Activated T-helper 1 cell treated with anti-CD3 and anti-CD28 coated beads, Interleukin-12 subunit alpha, Interleukin-12 subunit beta, Interleukin-2, Interleukin-4 antibody, amounts not matched to agents 30 ng/mL and 10 ng/mL and 1 ng/mL, durations not matched to agents 14 hours and 24 hours and 36 hours (primary cell): ENCODE measurements around the gene ATRAID. TPM values are rescaled to one million over a fixed set of nuclear protein-coding genes. Genes with fewer than 3 reads are reported as not detected.
"Not testable (repeated sequence)": the region's sequence is repeated elsewhere in the genome, so short reads cannot be mapped to it uniquely, and the experiment has no call there.

Source experiments
- DNase-seq: peaks from one replicate; pipeline ENCODE4 v3.0.0; 2021; ENCODE audit warnings: low spot score
- H3K27ac Mint-ChIP-seq: one replicate; pipeline ENCODE4 v1.8.0; 2021; ENCODE audit warnings: mild to moderate bottlenecking, mixed read lengths
- H3K27me3 Mint-ChIP-seq: one replicate; pipeline ENCODE4 v1.8.0; 2022; ENCODE audit warnings: mild to moderate bottlenecking, moderate library complexity, mixed read lengths; ENCODE audit not compliant: insufficient read depth
- H3K36me3 Mint-ChIP-seq: one replicate; pipeline ENCODE4 v1.8.0; 2021; ENCODE audit warnings: low read depth, mixed read lengths
- H3K4me1 Mint-ChIP-seq: one replicate; pipeline ENCODE4 v1.8.0; 2021; ENCODE audit warnings: low read depth, mixed read lengths
- H3K4me3 Mint-ChIP-seq: one replicate; pipeline ENCODE4 v1.8.0; 2021; ENCODE audit warnings: mild to moderate bottlenecking, moderate library complexity, mixed read lengths
- H3K9me3 Mint-ChIP-seq: one replicate; pipeline ENCODE4 v1.8.0; 2021; ENCODE audit warnings: mixed read lengths
- intact Hi-C: fragments of 100-400 bp; cut with micrococcal nuclease; formaldehyde crosslinking; loops from one replicate; pipeline ENCODE4 v1.15.1; 2024
- total RNA-seq: library from RNA; stranded (reverse); gene quantifications from 2 replicates; pipeline ENCODE4 v1.2.3, GENCODE V29; 2022

Gene ATRAID
- total RNA-seq, 1 donor from 2014 or later = 107 TPM

GRCh38 chr2:27179344-27180000 lies 32.4 kb upstream of the ATRAID start:
- H3K36me3 Mint-ChIP-seq = no peaks in the 10 kb centered on the region

DNA sequence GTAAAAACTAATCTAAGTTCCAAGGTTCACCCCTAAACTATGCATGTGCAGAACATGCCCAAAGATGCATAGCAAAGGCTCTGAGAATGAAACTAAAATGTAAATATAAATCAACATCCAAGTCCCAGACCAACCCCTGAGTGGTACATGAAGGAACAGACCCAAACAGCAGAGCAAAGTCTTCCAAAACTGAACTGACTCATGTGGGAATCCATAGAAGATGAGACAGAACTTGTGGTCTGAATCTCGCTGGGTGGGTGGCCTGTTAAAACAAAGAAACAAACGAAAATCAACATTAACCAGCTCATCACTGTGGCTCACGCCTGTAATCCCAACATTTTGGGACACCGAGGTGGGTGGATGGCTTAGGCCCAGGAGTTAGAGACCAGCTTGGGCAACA lies 29.5 kb upstream of the ATRAID start:
- Mint-ChIP-seq H3K36me3 (no peaks in the 10 kb centered on the region), H3K27ac (no peak overlapping the region), H3K4me3 (no peak overlapping the region), H3K27me3 (peaks cover 32% of the 10 kb centered on the region), H3K9me3 (no peaks in the 10 kb centered on the region), H3K4me1 (peaks cover 4% of the 10 kb centered on the region)
- DNase-seq = no peak
- intact Hi-C loops = no loop called here

More at GRCh38 chr2:27179344-27180000, 32.4 kb upstream of the ATRAID start:
- H3K9me3 Mint-ChIP-seq = no peaks in the 10 kb centered on the region
- intact Hi-C loops = no loop called here
- no peak for DNase-seq
- H3K27ac Mint-ChIP-seq = no peak overlapping the region
- H3K4me1 Mint-ChIP-seq = peaks cover 4% of the 10 kb centered on the region
- H3K4me3 Mint-ChIP-seq = no peak overlapping the region
- peaks cover 36% of the 10 kb centered on the region for H3K27me3 Mint-ChIP-seq

DNA sequence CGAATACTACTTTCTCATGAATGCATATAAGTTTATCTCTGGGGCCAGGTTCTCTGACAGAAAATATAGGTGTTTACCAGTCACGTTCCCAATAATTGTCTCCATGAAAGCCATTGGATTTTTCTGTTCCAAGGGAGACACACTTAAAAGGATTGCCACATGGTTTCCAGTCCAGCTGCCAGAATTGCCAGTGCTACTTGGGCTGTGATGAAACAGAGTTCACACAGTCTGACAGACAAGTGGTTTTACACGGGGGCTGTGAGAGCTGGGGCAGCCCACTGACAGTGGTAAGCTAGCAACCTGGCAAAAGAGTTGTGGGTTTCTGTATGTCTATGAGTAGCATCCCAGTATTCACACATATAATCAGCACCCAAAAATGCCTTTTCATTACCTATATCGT lies 27.7 kb upstream of the ATRAID start:
- no peak overlapping the region for H3K27ac Mint-ChIP-seq
- peaks cover 27% of the 10 kb centered on the region for H3K27me3 Mint-ChIP-seq
- DNase-seq = no peak
- H3K9me3 Mint-ChIP-seq = no peaks in the 10 kb centered on the region
- no peaks in the 10 kb centered on the region for H3K36me3 Mint-ChIP-seq
- H3K4me3 Mint-ChIP-seq = no peak overlapping the region
- intact Hi-C loops = no loop called here
- peaks cover 3% of the 10 kb centered on the region for H3K4me1 Mint-ChIP-seq

DNA sequence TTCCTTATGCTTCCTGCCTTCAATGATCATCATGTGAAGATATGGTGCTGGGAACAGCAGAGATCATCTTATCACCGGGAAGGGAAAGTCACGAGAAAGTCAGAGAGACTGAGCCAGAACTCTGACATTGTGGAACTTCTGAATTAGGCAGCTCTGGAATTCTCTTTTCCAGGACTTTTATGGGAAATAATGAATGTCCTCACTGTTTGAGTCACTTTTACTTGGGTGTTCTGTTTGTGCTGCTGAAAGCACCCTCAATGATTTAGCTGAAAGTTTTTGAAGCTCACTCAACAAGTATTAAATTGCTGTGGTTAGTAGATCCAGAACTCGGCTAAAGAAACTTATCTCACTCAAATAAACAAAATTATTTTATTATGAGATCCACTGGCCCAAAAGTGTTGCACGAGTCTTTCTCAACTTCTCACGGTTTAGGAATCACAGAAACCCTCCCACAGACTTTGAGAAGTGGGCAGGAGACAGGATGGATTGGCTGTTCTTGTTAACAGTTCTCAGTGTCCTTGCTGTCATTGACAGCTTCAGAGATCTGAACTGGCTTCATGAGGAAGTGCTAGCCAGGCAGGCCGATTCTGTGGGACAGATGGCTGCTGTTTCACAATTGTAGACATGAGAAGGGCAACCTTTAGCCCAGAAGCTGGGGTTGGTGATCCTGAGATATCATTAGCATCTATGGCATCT lies 26.4 kb upstream of the ATRAID start:
- no peak for DNase-seq
- peaks cover 21% of the 10 kb centered on the region for H3K27me3 Mint-ChIP-seq
- no peak overlapping the region for H3K27ac Mint-ChIP-seq
- no peaks in the 10 kb centered on the region for H3K4me1 Mint-ChIP-seq
- H3K9me3 Mint-ChIP-seq = no peaks in the 10 kb centered on the region
- intact Hi-C loops = no loop called here
- no peak overlapping the region for H3K4me3 Mint-ChIP-seq
- no peaks in the 10 kb centered on the region for H3K36me3 Mint-ChIP-seq

GRCh38 chr2:27186613-27187345 lies 25.1 kb upstream of the ATRAID start:
- Mint-ChIP-seq H3K9me3 (no peaks in the 10 kb centered on the region), H3K27me3 (peaks cover 14% of the 10 kb centered on the region), H3K27ac (no peak overlapping the region), H3K36me3 (no peaks in the 10 kb centered on the region), H3K4me1 (no peaks in the 10 kb centered on the region), H3K4me3 (no peak overlapping the region)
- DNase-seq = no peak
- intact Hi-C loops = no loop called here

DNA sequence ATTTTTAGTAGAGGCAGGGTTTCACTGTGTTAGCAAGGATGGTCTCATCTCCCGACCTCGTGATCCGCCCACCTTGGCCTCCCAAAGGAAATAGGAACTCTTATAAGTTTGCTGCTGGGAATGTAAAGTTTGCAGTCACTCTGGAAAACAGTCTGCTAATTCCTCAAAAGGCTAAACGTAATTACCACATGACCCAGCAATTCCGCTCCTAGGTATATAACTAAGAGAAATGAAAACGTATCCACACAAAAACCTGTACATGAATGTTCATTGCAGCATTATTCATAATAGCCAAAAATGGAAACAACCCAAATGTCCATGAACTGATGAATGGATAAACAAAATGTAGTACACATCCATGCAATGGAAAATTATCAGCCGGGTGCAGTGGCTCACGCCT lies 21.9 kb upstream of the ATRAID start:
- intact Hi-C loops = no loop called here
- H3K4me3 Mint-ChIP-seq = no peak overlapping the region
- H3K27ac Mint-ChIP-seq = no peak overlapping the region
- H3K9me3 Mint-ChIP-seq = no peaks in the 10 kb centered on the region
- no peaks in the 10 kb centered on the region for H3K4me1 Mint-ChIP-seq
- peaks cover 5% of the 10 kb centered on the region for H3K27me3 Mint-ChIP-seq
- H3K36me3 Mint-ChIP-seq = no peaks in the 10 kb centered on the region
- DNase-seq = no peak

DNA sequence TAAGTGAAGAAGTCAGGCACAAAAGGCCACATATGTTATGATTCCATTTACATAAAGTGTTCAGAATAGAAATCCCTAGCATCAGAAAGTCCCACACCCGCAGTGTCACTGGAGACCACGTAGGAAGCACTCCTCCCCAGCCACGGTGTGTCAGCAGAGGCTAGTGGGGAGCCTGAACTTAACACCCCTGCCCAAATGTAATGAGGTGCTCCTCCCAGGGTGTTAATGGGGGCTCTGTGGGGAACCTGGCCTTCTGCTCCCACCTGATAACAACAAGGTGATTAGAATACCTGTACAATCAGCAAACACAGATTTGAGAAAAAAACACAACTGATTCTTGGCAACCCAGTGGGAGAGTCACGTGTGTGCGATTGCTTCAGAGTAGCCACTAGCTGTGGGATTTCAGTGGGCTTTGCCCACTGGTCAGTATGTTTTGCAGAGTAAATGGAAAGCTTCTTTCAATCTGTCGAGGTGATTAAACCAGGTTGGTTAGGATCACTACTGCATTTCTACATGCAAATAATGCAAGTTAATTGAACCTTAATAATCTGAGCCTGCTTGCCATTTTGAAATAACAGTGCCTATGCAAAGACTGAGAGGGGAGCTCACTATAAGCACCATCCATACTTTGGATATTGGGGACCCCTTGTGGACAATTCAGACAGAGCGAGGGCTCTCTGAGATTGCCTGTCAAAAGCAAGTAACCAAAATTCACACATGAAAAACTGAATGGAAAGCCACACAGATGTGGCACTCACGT lies 20.6 kb upstream of the ATRAID start:
- Mint-ChIP-seq H3K27me3 (no peaks in the 10 kb centered on the region), H3K4me3 (no peak overlapping the region), H3K27ac (no peak overlapping the region), H3K9me3 (no peaks in the 10 kb centered on the region), H3K4me1 (no peaks in the 10 kb centered on the region), H3K36me3 (no peaks in the 10 kb centered on the region)
- intact Hi-C loops = loop anchor here (1.0 kb wide), 2 partner anchors 93 to 230 kb away; no protein-coding TSS in a partner anchor
- peak; percentile 25 for DNase-seq

DNA sequence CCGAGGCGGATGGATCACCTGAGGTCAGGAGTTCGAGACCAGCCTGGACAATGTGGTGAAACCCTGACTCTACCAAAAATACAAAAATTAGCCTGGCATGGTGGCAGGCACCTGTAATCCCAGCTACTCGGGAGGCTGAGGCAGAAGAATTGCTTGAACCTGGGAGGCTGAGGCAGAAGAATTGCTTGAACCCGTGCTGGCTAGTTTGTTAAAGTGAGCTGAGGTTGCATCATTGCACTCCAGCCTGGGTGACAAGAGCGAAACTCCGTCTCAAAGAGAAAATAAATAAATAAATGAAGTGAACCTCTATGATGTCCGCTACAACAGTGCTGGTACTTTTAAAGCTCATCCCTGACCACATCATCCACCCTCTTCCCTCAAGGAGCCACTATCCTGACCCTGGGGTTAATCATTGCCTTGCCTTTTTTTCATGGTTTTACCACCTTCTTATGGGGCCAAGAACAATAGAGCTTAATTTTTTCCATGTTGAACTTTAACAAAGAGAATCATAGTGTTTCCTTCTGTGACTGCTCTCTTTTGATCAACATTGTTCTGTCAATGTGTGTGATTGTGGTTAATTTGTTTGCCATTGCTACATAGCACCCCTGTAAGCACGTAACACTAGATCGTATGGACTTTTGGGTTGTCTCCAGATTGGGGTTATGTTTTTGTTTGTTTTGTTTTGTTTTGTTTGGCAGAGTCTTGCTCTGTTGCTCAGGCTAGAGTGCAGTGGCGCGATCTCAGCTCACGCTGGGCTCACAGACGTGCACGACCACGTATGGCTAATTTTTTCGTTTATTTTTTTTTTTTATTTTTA lies 17.1 kb upstream of the ATRAID start:
- Mint-ChIP-seq H3K4me1 (no peaks in the 10 kb centered on the region), H3K36me3 (peaks cover 5% of the 10 kb centered on the region), H3K9me3 (no peaks in the 10 kb centered on the region), H3K4me3 (no peak overlapping the region), H3K27me3 (no peaks in the 10 kb centered on the region), H3K27ac (no peak overlapping the region)
- intact Hi-C loops = no loop called here
- no peak for DNase-seq

DNA sequence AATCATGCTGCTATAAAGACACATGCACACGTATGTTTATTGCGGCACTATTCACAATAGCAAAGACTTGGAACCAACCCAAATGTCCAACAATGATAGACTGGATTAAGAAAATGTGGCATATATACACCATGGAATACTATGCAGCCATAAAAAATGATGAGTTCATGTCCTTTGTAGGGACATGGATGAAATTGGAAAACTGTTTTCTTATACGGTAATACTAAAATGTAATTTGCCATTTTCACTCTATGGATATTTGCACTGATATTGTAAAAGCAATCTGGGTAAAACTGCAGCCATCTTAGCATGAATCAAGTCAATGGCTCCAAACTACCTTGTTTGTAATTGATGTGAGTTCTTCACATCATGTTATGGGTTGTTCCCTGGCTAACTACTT lies 16.0 kb upstream of the ATRAID start:
- H3K4me1 Mint-ChIP-seq, DNase-seq, H3K9me3 Mint-ChIP-seq, H3K36me3 Mint-ChIP-seq, H3K27ac Mint-ChIP-seq, H3K27me3 Mint-ChIP-seq, H3K4me3 Mint-ChIP-seq, intact Hi-C loops: not testable (repeated sequence)

DNA sequence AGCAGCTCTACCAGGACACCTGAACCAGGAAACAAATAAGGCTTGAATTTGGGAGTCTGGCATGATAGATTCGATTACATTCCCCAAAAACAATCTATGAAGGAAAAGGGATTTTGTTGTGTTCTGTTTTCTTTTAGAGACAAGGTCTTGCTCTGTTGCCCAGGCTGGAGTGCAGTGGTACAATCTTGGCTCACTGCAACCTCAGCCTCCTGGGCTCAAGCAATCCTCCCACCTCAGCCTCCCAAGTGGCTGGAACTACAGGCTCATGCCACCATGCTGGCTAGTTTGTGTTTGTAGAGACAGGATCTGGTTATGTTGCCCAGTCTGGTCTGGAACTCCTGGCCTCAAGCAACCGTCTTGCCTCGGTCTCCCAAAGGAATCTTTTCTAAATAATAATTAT lies 13.8 kb upstream of the ATRAID start:
- H3K27me3 Mint-ChIP-seq, DNase-seq, H3K27ac Mint-ChIP-seq, intact Hi-C loops, H3K4me3 Mint-ChIP-seq, H3K4me1 Mint-ChIP-seq, H3K9me3 Mint-ChIP-seq: not testable (repeated sequence)
- peaks cover 15% of the 10 kb centered on the region for H3K36me3 Mint-ChIP-seq

- Mint-ChIP-seq H3K27me3 (no peaks in the 10 kb centered on the region), H3K9me3 (no peaks in the 10 kb centered on the region), H3K4me1 (no peaks in the 10 kb centered on the region), H3K4me3 (no peak overlapping the region), H3K27ac (no peak overlapping the region), H3K36me3 (peaks cover 18% of the 10 kb centered on the region)
- intact Hi-C loops = no loop called here
- DNase-seq = no peak
Observed at GRCh38 chr2:27198627-27199026, 13.2 kb upstream of the ATRAID start.

DNA sequence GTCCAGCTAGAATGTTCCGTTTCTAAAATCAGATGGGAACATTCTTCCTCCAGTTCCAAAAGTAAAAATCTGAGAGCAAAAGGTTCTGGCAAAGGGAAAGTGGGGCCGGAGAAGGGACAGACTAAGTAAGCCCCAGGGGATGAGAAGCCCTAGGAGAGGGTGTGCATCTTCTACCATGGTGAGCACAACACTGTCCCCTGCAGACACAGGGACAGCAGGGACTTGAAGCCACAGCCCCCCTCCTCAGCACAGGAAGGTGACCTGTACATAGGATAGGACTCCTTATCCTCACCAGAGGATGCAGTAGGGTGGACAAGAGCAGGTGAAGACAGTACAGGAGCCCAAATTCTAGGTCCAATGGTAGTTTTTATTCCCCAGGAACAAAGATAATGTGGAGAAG lies 12.6 kb upstream of the ATRAID start:
- no peak for DNase-seq
- H3K36me3 Mint-ChIP-seq = peaks cover 18% of the 10 kb centered on the region
- intact Hi-C loops = no loop called here
- no peaks in the 10 kb centered on the region for H3K9me3 Mint-ChIP-seq
- no peak overlapping the region for H3K4me3 Mint-ChIP-seq
- no peak overlapping the region for H3K27ac Mint-ChIP-seq
- H3K4me1 Mint-ChIP-seq = no peaks in the 10 kb centered on the region
- H3K27me3 Mint-ChIP-seq = no peaks in the 10 kb centered on the region
